Midbrain (tissue), 1 donor: ENCODE results near the gene BTAF1.

ENCODE experiments used
- DNase-seq: peaks from one replicate; lab custom pipeline; 2025; lab: John Stamatoyannopoulos, UW

BTAF1 gene

DNA sequence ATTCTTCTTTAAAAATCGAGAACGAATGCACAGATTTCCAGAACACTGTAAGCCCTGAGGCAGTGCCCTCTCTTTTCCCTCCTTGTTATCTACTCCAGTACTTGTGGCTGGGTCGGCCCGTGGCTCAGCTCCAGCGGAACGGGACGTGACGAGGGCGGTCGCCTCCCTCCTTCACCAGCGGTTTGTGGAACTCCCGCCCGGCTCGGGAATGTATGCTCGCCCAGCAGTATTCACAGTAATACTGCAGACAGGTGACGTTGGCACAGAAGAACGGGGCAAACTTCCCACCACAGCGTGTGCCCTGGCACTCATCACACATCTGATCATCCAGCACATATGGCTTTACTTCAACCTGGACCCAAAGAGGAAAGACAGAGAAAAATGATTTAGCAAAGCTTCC, 128.5 kb downstream of the BTAF1 start:
- no peak for DNase-seq

DNA sequence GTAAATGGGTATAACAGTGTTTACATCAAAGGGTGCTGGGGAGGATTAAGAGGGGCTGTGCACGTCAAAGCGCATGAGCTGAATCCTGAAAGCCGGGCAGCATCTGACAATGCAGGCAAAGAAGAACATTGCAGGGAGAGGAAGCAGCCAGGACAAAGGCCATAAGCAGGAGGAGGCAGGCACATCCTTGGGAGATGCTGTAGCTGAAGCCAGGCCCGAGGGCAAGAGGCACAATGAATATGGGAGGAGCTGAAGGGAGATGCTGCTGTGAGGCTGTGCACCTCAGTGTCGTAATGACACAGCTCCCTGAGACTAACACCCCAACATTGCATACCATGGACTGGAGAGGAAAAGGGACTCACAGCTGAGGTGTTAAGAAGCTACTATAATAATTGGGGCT, 129.2 kb downstream of the BTAF1 start:
- DNase-seq, result no peak

DNA sequence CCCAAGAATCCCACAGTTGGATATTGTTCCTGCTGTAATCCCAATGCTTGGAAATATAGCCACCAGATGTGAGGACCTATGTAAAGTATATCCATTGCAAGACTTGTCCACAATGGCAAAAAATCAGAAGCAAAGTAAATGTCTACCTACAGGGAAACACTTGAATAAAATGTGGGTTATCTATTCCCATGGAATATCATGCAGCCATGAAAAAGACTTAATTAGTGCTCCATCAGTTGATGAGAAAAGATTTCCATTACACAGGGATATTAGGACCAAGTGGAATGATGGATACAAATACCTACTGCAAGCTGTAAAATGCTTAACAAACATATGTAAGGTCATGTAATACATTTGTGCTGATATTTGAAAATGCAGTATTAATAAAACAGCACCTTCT, 131.2 kb downstream of the BTAF1 start:
- no peak for DNase-seq

DNA sequence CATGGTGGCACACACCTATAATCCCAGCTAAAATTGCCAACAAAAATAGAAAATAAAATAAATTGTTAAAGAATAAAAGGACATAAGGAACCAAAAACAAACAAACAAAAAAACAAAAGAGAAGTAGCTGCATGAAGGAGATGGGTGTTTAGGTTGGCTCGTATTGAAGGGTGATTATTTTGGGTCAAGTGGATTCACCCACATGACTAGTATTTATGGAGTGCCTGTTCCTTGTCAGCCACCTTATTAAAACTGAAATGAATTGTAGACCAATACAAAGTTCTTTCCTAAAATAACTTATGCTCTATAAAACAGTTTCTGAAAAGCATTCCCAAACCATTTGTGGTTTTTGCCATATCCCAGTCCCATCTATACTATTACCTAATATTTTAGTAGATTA, 138.7 kb downstream of the BTAF1 start:
- DNase-seq, result no peak

DNA sequence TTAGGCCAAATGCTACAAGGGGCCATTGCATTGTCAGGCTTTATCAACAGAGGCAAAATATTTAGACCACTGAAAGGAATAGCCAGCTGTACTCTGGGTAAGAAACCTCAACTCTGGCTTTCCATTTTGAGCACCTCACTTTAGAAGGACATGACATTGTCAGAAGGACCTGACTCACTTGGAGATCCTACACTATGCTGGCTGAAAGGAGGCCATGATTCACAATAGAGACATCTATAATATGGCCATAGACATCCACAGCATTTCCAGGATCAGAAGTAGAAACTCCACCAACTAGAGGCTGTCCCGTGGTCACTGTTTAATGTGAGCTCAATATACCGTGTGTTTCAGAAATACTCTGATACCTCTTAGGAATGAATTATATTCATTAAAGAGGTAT, 140.9 kb downstream of the BTAF1 start:
- DNase-seq, result no peak

DNA sequence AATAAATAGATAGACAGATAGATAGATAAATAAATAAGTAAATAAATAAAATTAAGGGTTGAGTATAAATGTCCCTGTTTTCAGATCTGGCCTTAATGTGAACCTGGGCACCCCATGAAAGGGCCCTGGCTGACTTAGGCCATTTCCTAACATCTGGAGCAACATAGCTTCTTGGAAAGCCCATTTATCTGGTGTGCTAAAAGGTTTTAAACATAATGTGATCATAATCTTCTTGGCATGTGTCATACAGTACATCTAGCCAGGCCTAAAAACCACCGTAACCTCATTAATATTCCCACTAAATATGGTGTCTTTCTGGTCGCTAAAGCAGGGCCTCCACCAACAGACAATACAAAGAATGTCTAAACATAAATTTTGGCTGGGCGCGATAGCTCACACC, 142.8 kb downstream of the BTAF1 start:
- DNase-seq, result no peak

DNA sequence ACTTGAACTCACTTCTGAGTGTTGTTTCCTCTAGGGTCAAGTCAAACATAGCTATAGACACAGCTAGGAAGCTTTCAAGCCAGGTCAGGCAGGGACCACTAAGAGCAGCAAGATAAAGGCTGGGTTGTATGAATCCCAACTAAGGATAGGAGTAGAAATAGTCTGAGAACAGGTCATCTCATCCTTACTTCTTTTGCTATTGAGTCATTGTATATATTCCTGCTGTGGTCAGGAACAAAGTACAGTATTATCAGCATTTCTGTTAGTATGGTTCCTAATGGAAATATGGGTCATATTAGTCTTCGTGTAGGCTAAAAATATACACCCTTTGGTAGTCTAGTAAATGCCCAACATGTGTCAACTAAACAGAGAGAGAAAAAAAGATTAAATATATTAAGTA, 145.3 kb downstream of the BTAF1 start:
- no peak for DNase-seq

DNA sequence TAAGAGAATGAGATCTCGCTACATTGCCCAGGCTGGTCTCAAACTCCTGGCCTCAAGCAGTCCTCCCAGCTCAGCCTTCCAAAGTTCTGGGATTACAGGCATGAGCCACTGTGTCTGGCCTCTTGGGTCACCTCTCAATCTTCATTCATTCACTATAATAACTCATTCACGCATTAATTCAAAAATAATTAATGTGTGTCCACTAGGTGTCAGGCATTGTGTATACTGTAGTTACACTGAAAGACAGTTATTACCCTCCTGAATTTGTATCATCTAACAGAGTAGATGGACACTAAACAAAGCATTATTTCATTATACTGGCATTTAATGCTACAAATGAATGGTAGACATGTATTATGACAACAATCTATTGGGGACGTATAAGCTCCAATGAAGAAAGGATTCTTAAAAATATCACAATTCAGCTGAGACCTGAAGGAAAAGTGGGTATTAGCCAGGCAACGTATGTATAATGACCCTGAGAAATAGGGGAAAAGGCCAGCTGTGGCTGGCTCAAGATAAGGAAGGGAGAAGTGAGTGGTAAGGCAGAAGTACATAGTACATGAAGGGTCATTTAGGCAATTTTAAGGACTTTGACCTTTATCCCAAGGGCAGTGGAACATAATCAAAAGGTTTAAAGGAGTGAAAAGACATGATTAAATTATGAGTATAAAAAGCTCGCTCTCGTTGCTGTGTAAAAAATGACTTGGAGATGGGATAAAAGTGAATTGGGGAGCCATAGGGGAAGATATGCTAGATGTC, 150.7 kb downstream of the BTAF1 start:
- no peak for DNase-seq

DNA sequence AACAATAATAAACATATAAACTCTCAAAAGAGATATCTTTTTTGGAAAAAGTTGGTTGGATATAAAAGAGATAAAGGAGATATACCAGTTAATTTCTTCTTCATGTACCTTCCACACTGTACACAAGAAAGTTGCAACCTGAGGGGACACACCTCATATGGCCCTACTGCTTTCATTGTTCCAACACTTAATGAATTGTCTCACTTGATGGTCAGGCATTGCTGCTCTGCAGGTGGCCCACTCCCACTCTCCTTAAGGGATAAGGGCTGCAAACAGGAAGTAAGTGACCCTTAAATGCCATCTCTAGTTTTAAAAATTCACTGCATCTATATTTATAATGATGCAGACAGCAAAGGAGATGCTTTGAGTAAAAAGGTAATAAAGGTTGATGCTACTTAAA, 152.3 kb downstream of the BTAF1 start:
- DNase-seq, result no peak

DNA sequence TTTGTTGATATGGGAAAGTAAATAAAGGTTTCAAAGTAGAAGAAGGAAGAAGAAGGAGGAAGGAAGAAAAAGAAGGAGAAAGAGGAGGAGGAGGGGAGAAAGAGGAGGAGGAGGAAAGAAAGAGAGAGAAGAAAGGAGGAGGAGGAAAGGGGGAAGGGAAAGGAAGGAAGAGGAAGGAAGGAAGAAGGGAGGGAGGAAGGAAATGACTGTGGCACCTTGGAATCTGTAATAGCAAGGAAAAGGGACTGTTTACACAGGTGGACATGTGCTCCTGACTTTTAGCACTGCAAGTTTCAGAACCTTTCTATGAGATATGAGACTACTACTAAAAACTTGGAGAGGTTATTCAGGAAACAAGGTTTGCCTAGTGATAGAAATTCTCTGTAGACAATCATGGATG, 153.2 kb downstream of the BTAF1 start:
- no peak for DNase-seq

DNA sequence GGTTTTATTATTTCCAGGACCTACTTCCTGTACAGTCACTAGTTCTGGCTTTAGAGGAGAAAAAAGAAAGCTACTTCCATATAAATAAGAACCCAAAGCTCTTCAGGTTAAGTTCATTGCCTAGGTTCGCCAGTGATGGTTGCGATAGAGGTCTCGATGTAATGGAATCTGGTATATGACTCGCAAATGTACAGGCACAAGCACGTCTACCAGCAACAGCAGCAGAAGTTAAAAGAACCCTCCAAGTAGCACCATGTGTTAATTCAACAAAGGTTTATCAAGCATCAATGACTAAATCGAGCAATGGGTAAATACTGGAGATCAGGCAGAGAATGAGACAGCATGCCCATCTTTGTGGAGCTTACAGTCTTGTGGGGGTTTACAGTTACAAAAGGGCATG, 155.4 kb downstream of the BTAF1 start:
- DNase-seq, result no peak
